Lower leg skin (tissue), 3 donors: Measurements from ENCODE around the gene TMEM131L.

Source experiments
- POLR2A ChIP-seq, 2 donors: fragments of 450-650 bp; IDR thresholded peaks; one replicate each; pipeline ENCODE4 v1.6.1; 2016 to 2017; ENCODE audit warnings: antibody characterized with exemption in 2 of 2, mild to moderate bottlenecking in 1 of 2, moderate library complexity in 1 of 2
- TF ChIP-seq, protein P1 (sequence below), 3 donors: fragments of 450-650 bp; IDR thresholded peaks; one replicate each; pipeline ENCODE4 v1.5.1; 2016; ENCODE audit warnings: antibody characterized with exemption in 3 of 3, mild to moderate bottlenecking in 3 of 3, moderate library complexity in 2 of 3

DNA sequence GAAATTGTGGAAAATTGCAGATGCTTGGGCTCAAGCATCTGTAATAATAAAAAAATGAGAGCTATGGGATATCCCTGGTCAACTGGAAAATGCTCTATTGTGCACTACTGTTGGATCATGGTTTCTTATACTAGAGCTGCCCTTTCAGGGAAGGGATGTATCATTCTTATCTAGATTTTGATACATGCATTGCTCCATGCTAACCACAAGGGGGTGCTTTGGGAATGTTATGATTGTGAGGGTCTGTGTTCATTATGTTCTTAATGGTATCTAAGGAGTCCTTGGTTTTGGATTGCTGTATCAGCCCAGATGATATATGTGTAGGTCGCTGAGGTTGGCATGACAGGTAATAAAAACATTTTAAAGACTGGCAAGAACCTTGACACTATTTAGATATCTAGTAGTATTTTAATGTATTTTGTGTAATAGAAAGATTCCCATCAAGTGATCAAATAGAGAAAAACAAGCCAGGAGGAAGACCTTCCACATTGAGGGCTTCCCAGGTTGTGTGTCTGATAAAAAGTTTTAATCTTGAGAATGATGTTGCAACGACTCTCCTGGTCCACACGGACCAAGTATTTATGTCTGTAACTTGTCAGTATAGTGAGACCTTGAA lies 168.7 kb downstream of the TMEM131L start:
- TF ChIP-seq, protein P1, sequence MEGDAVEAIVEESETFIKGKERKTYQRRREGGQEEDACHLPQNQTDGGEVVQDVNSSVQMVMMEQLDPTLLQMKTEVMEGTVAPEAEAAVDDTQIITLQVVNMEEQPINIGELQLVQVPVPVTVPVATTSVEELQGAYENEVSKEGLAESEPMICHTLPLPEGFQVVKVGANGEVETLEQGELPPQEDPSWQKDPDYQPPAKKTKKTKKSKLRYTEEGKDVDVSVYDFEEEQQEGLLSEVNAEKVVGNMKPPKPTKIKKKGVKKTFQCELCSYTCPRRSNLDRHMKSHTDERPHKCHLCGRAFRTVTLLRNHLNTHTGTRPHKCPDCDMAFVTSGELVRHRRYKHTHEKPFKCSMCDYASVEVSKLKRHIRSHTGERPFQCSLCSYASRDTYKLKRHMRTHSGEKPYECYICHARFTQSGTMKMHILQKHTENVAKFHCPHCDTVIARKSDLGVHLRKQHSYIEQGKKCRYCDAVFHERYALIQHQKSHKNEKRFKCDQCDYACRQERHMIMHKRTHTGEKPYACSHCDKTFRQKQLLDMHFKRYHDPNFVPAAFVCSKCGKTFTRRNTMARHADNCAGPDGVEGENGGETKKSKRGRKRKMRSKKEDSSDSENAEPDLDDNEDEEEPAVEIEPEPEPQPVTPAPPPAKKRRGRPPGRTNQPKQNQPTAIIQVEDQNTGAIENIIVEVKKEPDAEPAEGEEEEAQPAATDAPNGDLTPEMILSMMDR (IDR thresholded peaks at IDR 0.05), result no peak
- TF ChIP-seq POLR2A (IDR thresholded peaks at IDR 0.05), result no peak
